Stimulated activated CD4-positive, alpha-beta T cell treated with anti-CD3 and anti-CD28 coated beads, TNF-alpha, amount 100 ng/mL, for 1 hour (primary cell): ENCODE results near the gene HIVEP2.
A peak's percentile ranks its signal among the peaks of the same experiment; 100 is the strongest.
"Not testable (repeated sequence)": the region's sequence is repeated elsewhere in the genome, so short reads cannot be mapped to it uniquely, and the experiment has no call there.

Source experiments
- DNase-seq, 3 donors: peaks; one replicate each; pipeline ENCODE4 v3.0.0-alpha.2; 2020; ENCODE audit warnings: low read depth in 3 of 3, low spot score in 1 of 3

The HIVEP2 gene

DNA sequence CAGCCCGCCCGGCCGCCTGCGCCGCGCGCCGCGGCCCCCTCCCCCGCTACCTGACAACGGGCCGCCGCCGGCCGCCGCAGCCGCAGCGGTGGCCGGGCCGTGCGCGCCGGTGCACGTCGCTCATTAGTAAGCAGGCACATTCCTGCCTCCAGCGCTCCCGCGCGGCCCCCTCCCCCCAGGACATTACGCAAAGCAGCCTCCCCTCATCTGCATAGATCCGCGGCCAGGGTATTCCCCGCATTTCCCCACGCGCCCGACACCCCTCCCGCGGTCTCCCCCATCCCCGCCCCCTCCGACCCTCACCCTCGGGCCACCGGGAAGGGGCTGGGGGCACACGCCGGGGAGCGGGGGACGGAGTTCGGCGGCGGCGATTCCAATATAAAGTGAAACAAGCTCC lies at the start of gene HIVEP2:
Gene HIVEP2 (minus strand): TSS at position 128 of the 397 bp plus-strand sequence. CDS start 170,438 bp downstream, outside the sequence.
- DNase-seq = peak; percentile 66 to 84 (median 77)

DNA sequence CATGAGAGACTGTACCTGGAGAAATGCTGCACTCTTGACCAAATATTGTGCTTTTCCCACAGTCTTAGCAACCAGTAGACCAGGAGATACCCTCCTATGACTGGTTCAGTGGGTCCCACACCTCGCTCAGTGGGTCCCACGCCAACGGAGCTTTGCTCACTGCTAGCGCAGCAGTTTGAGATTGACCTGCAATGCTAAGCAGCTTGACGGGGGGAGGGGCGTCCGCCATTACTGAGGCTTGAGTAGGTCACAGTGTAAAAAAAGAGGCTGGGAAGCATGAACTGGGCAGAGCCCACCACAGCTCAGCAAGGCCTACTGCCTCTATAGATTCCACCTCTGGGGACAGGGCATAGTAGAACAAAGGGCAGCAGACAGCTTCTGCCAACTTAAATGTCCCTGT lies 49.0 kb upstream of the HIVEP2 start:
- DNase-seq = no peak

DNA sequence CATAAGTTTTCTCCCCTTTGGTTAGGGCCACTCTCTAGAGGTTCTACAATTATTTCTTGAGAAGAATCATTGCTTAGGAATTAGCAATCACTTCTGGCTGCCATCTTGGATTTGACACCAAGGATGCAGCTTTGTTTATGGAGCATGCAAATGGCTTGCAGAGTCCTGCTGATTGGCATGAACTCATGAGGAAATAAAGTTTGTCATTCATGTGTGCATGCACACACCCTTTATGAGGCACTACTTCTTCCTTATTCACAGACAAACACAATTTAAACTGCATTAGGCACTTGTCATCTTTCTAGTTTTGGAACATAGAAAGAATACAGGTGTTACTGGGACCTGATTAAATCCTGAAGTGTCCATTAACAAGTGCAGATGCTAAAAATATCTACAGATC lies 42.5 kb upstream of the HIVEP2 start:
- DNase-seq = no peak

- no peak for DNase-seq
Measured at GRCh38 chr6:142985281-142985680, 40.3 kb upstream of the HIVEP2 start.

DNA sequence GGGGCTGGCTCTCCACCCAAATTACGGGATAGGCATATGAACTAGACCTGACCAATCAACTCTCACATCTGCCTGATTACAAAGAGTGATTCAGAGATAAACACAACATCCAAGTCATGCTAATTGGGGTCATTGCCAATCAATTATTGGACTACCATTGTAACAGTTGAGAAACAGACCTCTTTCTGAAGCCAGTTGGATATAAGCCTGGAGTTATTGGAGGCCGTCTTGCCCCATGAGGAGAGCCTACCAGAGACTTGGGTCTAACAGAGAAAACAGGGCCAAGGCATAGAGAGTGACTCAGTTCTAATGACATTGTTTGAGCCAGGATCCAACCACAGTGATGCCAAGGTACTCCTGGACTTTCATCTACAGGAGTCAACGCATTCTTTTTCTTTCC lies 39.4 kb upstream of the HIVEP2 start:
- no peak for DNase-seq

DNA sequence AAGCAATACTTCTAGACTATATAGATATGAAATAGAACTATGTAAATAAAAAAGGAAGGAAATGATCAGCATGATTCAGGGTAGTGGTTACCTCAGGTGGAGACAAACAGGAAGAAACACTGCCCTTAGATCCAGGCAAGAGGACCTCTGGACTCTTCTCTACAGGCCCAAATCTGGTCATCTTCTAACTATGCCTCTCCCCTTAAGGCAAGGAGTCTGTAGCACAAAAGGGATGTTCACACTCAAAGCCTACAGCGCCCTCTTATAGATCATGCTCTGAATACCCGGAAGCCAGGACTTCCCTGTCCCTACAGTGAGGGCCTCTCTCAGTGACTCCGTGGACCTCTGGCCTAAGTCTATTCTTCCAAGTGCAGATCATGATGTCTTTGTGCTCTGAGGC lies 30.4 kb upstream of the HIVEP2 start:
- DNase-seq = no peak

DNA sequence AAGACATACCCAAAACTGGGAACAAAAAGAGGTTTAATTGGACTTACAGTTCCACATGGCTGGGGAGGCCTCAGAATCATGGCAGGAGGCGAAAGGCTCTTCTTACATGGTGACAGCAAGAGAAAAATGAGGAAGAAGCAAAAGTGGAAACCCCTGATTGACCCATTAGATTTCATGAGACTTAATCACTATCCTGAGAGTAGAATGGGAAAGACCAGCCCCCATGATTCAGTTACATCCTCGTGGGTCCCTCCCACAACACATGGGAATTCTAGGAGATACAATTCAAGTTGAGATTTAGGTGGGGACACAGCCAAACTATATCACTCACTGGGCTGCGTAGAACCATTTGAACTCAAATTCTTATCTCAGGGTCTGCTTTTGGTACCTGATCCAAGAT lies 26.0 kb upstream of the HIVEP2 start:
- not testable (repeated sequence) for DNase-seq

GRCh38 chr6:142968601-142969000 lies 23.6 kb upstream of the HIVEP2 start:
- no peak for DNase-seq

DNA sequence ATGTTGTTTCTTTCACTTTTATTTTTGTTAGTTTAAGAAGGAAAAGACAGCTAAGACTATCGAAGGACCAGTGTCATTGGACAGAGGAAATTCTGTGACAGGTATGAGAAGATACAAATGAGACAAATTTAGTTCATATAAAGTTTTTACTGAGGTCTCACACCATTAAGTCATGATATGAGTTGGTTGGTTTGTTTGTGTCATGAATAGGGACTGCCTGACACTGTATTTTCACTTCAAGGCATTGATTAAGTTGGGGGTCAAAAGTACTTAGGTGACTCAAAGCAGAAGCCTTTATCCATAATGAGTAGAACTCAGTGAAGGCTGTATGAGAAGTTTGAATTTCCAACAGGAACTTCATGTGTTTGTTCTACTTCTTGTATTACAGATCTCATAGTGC lies 21.3 kb upstream of the HIVEP2 start:
- DNase-seq = no peak

DNA sequence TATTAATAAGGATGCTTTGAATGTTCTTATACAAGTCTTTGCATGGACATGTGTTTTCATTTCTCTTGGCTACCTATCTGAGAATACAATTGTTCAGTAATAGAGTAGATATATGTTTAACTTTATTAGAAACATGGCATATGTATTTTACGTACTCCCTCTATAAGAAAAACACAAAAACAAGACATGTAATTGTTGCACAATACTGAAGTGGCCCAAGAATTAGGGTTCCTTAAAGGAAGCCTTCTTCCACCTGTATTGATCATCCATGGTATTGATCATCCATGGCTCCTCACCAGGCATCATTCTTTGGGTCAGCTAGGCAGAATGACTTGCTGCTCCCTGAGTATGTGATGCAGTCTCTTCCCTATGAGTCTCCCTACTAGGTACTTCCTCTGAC lies 20.2 kb upstream of the HIVEP2 start:
- no peak for DNase-seq

GRCh38 chr6:142960098-142960497 lies 15.1 kb upstream of the HIVEP2 start:
- no peak for DNase-seq

DNA sequence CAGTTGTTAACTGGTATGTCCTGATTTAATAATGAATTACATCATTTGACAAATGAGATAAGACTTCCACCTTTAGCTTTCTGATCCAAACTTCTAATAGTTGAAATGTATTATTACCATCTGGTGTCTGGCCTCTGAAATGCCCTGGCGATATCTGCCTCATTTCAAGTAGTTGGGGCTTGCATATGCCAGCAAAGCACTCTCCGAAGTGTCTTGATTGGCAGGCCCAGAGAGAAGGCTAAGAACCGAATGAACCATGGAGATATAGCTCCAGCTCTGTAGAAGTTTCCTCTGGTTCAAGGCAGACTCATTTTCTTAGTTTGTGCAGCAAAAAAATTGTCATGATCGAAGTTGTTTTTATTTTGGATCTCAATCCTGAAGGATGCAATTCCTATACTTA lies 13.4 kb upstream of the HIVEP2 start:
- DNase-seq = no peak

DNA sequence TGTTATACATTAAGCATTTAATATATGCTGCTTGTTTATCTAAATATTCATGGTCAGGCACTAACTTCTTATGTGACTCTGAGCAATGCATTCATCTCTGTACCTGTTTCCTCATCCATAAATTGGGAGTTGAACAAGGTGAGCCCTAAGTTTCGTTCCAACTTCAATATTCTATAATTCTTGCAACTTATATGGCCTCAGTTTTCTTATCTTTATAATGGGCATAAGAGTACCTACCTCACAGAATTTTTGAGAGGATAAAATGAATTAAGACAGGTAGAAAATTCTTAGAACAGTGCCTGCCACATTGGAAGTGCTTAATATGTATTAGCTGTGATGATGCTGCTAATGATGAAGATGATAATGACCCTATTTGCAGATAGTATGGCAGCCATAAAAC lies 11.8 kb upstream of the HIVEP2 start:
- DNase-seq = no peak

- DNase-seq = no peak
Measured at GRCh38 chr6:142954844-142955243, 9.9 kb upstream of the HIVEP2 start.

GRCh38 chr6:142953373-142954273 lies 8.6 kb upstream of the HIVEP2 start:
- no peak for DNase-seq

- DNase-seq = no peak
Measured at GRCh38 chr6:142952614-142953013, 7.6 kb upstream of the HIVEP2 start.

DNA sequence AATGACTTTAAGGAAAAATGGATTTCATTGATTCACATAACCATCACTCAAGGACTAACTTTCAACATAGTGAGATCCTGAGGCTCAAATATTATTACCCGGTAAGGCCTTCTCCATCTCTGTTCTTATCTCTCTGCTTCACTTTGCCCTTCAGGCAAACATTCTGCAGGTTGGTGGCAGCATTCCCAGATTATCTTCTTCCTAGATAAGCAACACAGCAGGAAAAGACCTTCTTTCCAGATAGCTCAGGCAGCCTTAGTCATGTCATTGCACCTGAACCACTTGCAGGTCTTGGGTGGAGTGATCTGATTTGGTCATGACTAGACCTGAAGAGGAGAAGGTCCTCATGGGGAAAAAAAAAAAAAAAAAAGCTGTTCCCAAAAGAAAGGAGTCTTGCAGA lies 5.3 kb upstream of the HIVEP2 start:
- DNase-seq = no peak

GRCh38 chr6:142947714-142948480 lies 2.9 kb upstream of the HIVEP2 start:
- no peak for DNase-seq

DNA sequence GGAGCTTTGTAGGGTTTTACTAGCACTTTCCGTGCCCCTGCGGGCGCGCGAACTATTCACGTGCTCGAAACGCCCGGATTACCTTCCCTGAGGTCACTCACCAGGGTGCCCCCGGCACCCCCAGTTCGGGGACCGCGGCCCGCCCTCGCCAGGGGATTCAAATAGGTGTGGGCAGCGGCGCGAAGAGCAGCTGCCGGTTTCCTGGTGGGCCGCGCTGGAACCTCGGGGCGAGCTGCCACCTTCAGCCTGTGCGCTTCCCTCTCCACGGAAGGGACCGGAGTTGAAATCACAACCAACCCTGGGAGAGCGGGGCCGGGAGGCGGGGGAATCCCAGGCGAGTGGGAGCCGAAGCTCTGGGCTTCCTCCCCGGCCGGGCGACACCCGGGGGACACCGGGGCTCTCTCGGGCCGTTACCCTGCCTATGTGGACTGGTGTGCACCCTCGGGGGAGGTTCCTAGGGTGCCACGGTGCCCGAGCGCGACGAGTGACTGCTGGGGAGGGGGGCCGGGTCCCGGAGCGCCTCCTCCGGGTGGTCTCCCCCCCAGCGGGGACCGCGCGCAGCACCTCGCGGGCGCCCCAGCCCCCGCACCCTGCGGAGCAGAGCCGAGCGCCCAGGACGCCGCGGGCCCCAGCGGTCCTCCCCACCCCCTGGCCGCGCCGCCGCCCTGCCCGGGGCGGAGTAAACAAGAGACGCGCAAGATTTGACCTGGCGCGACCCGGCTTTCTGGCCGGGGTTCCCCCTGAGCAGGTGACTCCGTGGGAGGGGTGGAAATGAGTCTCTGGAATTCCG lies 2.1 kb upstream of the HIVEP2 start:
- DNase-seq = peak; percentile 61 to 65 (median 63)

- peak; percentile 77 to 89 (median 84) for DNase-seq
Measured at GRCh38 chr6:142946181-142946923, 1.4 kb upstream of the HIVEP2 start.
